ENCODE data around the gene GPRC5C.

The GPRC5C gene

GRCh38 chr17:74493331-74493833, 61.5 kb downstream of the GPRC5C start:
- peaks cover 3% of the 10 kb centered on the region for H3K27me3 ChIP-seq (ENCODE audit: control insufficient read depth, insufficient read depth, low read length)
- H3K36me3 ChIP-seq (ENCODE audit: control insufficient read depth, insufficient read depth, low read length) = no peaks in the 10 kb centered on the region
- no peaks in the 10 kb centered on the region for H3K9me3 ChIP-seq (ENCODE audit: control insufficient read depth, low read length)
- no peak overlapping the region for H3K4me3 ChIP-seq (ENCODE audit: low read length)
- no peak overlapping the region for H3K9ac ChIP-seq (ENCODE audit: low read length)
- H3K4me1 ChIP-seq (ENCODE audit: control insufficient read depth, insufficient read depth, low read length) = no peaks in the 10 kb centered on the region
